HCT116 (cell line): ENCODE results near the gene ZBTB24. TPM values are rescaled to one million over a fixed set of nuclear protein-coding genes. Genes with fewer than 3 reads are reported as not detected.
"Not testable (repeated sequence)": the region's sequence is repeated elsewhere in the genome, so short reads cannot be mapped to it uniquely, and the experiment has no call there.

Experiments
- ATAC-seq: fragments of 200-7000 bp; cut with Tn5 transposase; 2 replicates; pipeline ENCODE4 v1.9.1; 2020; ENCODE audit warnings: mild to moderate bottlenecking, moderate library complexity
- BruUV-seq: library from RNA; stranded (reverse); fragments of 400-500 nt; replicated peaks from 2 replicates; lab custom pipeline; 2021; lab: Mats Ljungman, UMichigan
- CTCF ChIA-PET: fragments of 300-600 bp; sonication (Branson Sonifier 250); formaldehyde crosslinking; loops from one replicate; lab custom pipeline; 2021; ENCODE audit warnings: antibody characterized with exemption; lab: Charles Lee
- POLR2A ChIA-PET: fragments of 300-600, 350-600 bp; sonication (Branson Sonifier 250); formaldehyde crosslinking; loops from one replicate; lab custom pipeline; 2021; ENCODE audit warnings: antibody characterized with exemption; lab: Charles Lee
- RAD21 ChIA-PET, 2 experiments: fragments of 300-600 bp; sonication (Branson Sonifier 250); formaldehyde crosslinking; loops; one replicate each; lab custom pipeline; 2023; ENCODE audit warnings: low total read pairs in 2 of 2; ENCODE audit not compliant: uncharacterized antibody in 2 of 2, unreplicated experiment in 2 of 2, low non-redundant PET in 1 of 2; lab: Charles Lee
- DNase-seq: peaks from one replicate; pipeline ENCODE4 v3.0.0-alpha.2; 2010; ENCODE audit warnings: low read depth, low spot score
- H2AFZ ChIP-seq: fragments of 200-600 bp; shearing (Covaris generic), sonication (generic); 2 replicates; pipeline ENCODE4 v1.6.1; 2017; ENCODE audit warnings: low read depth, mixed run types, mixed read lengths, antibody characterized with exemption, low read length; ENCODE audit not compliant: poor library complexity, severe bottlenecking
- H3K27ac ChIP-seq: 2 replicates; pipeline ENCODE4 v1.5.1; 2012; ENCODE audit warnings: low read depth, low read length
- H3K27me3 ChIP-seq: fragments of 200-600 bp; sonication (generic); 2 replicates; pipeline ENCODE4 v1.6.1; 2016; ENCODE audit warnings: mixed run types, low read length, mixed read lengths; ENCODE audit not compliant: insufficient read depth
- H3K36me3 ChIP-seq, 2 experiments: fragments of 200-500 bp in 1 of 2; fragments of 200-600 bp in 1 of 2; sonication (Bioruptor generic) in 1 of 2; sonication (generic) in 1 of 2; 2 replicates each; pipeline versions ENCODE4 v1.5.1 to v1.6.1; 2014 to 2016; ENCODE audit warnings: low read length in 2 of 2, inconsistent platforms in 1 of 2, mixed read lengths in 1 of 2, mixed run types in 1 of 2; ENCODE audit not compliant: insufficient read depth in 2 of 2, control insufficient read depth in 1 of 2
- H3K4me1 ChIP-seq, 2 experiments: fragments of 200-600 bp in 1 of 2; sonication (generic) in 1 of 2; 2 replicates each; pipeline versions ENCODE4 v1.5.1 to v1.6.1; 2012 to 2017; ENCODE audit warnings: low read length in 2 of 2, inconsistent platforms in 1 of 2, mild to moderate bottlenecking in 1 of 2, mixed read lengths in 1 of 2, mixed run types in 1 of 2, moderate library complexity in 1 of 2; ENCODE audit not compliant: insufficient read depth in 2 of 2, control insufficient read depth in 1 of 2
- H3K4me2 ChIP-seq: fragments of 200-600 bp; sonication (generic); 2 replicates; pipeline ENCODE4 v1.6.1; 2017; ENCODE audit warnings: mixed run types, low read length, mixed read lengths
- H3K4me3 ChIP-seq, 2 experiments: fragments of 200-600 bp in 1 of 2; sonication (generic) in 1 of 2; replicated peaks in 1 of 2; 2 replicates each; pipeline ENCODE4 v1.5.1; 2011 to 2016; ENCODE audit warnings: low read length in 2 of 2, control low read depth in 1 of 2, low read depth in 1 of 2, mild to moderate bottlenecking in 1 of 2, mixed read lengths in 1 of 2, mixed run types in 1 of 2
- H3K79me2 ChIP-seq: fragments of 200-600 bp; sonication (generic); 2 replicates; pipeline ENCODE4 v1.6.1; 2017; ENCODE audit warnings: mild to moderate bottlenecking, mixed run types, low read length, moderate library complexity, mixed read lengths; ENCODE audit not compliant: insufficient read depth
- H3K9ac ChIP-seq: fragments of 200-600 bp; sonication (generic); 2 replicates; pipeline ENCODE4 v1.6.1; 2016; ENCODE audit warnings: low read length, mixed read lengths
- H3K9me2 ChIP-seq: fragments of 200-600 bp; sonication (generic), shearing (Covaris generic); 2 replicates; pipeline ENCODE4 v1.6.1; 2017; ENCODE audit warnings: mixed run types, mild to moderate bottlenecking, moderate library complexity; ENCODE audit not compliant: insufficient read depth
- H3K9me3 ChIP-seq, 2 experiments: fragments of 200-500 bp in 1 of 2; fragments of 200-600 bp in 1 of 2; sonication (Bioruptor generic) in 1 of 2; sonication (generic) in 1 of 2; 2 replicates each; pipeline ENCODE4 v1.6.1; 2014 to 2017; ENCODE audit warnings: low read length in 2 of 2, mixed read lengths in 2 of 2, inconsistent platforms in 1 of 2, low read depth in 1 of 2, mild to moderate bottlenecking in 1 of 2, mixed run types in 1 of 2, moderate library complexity in 1 of 2; ENCODE audit not compliant: control insufficient read depth in 1 of 2, insufficient read depth in 1 of 2
- H4K20me1 ChIP-seq: fragments of 200-600 bp; sonication (generic), shearing (Covaris generic); 2 replicates; pipeline ENCODE4 v1.6.1; 2017; ENCODE audit warnings: mixed run types, mild to moderate bottlenecking, moderate library complexity; ENCODE audit not compliant: insufficient read depth
- FOSL1 ChIP-seq: IDR thresholded peaks from 2 replicates; pipeline ENCODE4 v1.6.1; 2012; ENCODE audit warnings: low read depth
- POLR2A ChIP-seq: IDR thresholded peaks from 2 replicates; pipeline ENCODE4 v1.7.0; 2011; ENCODE audit warnings: borderline replicate concordance; ENCODE audit not compliant: insufficient read depth, insufficient read length; ENCODE audit errors: extremely low read depth
- YY1 ChIP-seq: IDR thresholded peaks from 2 replicates; pipeline ENCODE4 v1.6.1; 2011; ENCODE audit warnings: low read length, low read depth, moderate library complexity, mild to moderate bottlenecking; ENCODE audit not compliant: insufficient replicate concordance; ENCODE audit errors: extremely low read depth
- ZFX ChIP-seq: fragments of 450-650 bp; IDR thresholded peaks from 2 replicates; pipeline ENCODE4 v1.6.1; 2017
- intact Hi-C: fragments of 100-400 bp; cut with micrococcal nuclease; formaldehyde crosslinking; loops from 2 replicates; pipeline ENCODE4 v1.10.0; 2022
- total RNA-seq: library from RNA; stranded (reverse); gene quantifications from one replicate; pipeline ENCODE4 v1.2.1, GENCODE V29; 2021; ENCODE audit not compliant: unreplicated experiment
- TF ChIP-seq, protein P1 (sequence below): IDR thresholded peaks from 2 replicates; pipeline ENCODE4 v1.6.1; 2012

ZBTB24 gene
- total RNA-seq, 1 experiment from 2014 or later, result 11.3 TPM

DNA sequence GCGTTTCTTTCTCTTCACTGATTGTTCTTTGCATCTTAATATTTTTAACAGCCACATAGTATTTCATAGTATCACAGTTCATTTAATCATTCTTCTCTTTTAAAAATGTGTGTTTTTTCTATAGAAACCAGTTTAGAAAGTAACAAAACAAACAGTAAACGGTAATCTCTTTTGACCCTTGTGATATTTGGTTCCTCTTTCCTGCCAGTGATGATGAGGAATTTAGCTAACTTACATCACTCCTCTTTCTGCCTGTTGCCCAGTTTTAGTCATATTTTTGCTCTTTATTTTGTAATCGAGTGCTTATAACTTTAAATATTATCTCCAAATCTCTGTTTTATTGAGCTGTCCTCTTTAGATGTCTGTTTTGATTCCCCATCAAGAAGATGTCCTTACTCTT is 38.1 kb upstream of the ZBTB24 start:
- no peak for TF ChIP-seq YY1
- TF ChIP-seq POLR2A, result no peak
- TF ChIP-seq, protein P1, sequence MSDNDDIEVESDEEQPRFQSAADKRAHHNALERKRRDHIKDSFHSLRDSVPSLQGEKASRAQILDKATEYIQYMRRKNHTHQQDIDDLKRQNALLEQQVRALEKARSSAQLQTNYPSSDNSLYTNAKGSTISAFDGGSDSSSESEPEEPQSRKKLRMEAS, result no peak
- no peak for TF ChIP-seq ZFX
- TF ChIP-seq FOSL1, result no peak
- Histone ChIP-seq H3K27ac (no peak overlapping the region), H3K27me3 (no peaks in the 10 kb centered on the region), H3K4me2 (no peak overlapping the region), H3K79me2 (no peaks in the 10 kb centered on the region), H3K4me1 (no peaks in the 10 kb centered on the region), H3K4me3 (no peak overlapping the region), H2AFZ (no peak overlapping the region), H4K20me1 (no peaks in the 10 kb centered on the region), H3K36me3 (no peaks in the 10 kb centered on the region), H3K9ac (no peak overlapping the region), H3K9me2 (no peaks in the 10 kb centered on the region), H3K9me3 (no peaks in the 10 kb centered on the region)
- DNase-seq (no peak), ATAC-seq (no peak)
- ChIA-PET CTCF (no interaction called here), POLR2A (no interaction called here), RAD21 (no interaction called here)
- intact Hi-C loops, result no loop called here
- no TSS peak for BruUV-seq

DNA sequence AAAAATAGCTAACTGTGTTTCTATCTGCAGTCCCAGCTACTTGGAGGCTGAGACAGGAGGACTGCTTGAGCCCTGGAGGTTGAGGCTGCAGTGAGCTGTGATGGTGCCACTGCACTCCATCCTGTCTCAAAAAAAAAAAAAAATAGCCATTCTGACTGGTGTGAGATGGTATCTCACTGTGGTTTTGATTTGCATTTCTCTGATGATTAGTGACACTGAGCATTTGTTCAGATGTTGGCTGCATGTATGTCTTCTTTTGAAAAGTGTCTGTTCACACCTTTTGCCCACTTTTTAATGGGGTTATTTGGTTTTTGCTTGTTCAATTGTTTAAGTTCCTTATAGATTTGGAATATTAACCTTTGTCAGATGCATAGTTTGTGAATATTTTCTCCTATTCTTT is 36.6 kb upstream of the ZBTB24 start:
- H3K36me3 ChIP-seq, ATAC-seq, BruUV-seq, H2AFZ ChIP-seq, intact Hi-C loops, H3K9ac ChIP-seq, H3K9me2 ChIP-seq, H4K20me1 ChIP-seq, RAD21 ChIA-PET, H3K9me3 ChIP-seq, H3K4me3 ChIP-seq, H3K4me2 ChIP-seq, H3K4me1 ChIP-seq, POLR2A ChIA-PET, H3K27ac ChIP-seq, CTCF ChIA-PET, H3K27me3 ChIP-seq, DNase-seq, H3K79me2 ChIP-seq: not testable (repeated sequence)
